ENCODE measurements around the gene GLI1. TPM values are rescaled to one million over a fixed set of nuclear protein-coding genes. Genes with fewer than 3 reads are reported as not detected.
A peak's percentile ranks its signal among the peaks of the same experiment; 100 is the strongest.

GLI1 gene
- total and polyA plus RNA-seq, 2 of the 13 experiments (the other 11 are each of a cell fraction or from before 2014, with no cell fraction given): 0.09 to 0.20 TPM

DNA sequence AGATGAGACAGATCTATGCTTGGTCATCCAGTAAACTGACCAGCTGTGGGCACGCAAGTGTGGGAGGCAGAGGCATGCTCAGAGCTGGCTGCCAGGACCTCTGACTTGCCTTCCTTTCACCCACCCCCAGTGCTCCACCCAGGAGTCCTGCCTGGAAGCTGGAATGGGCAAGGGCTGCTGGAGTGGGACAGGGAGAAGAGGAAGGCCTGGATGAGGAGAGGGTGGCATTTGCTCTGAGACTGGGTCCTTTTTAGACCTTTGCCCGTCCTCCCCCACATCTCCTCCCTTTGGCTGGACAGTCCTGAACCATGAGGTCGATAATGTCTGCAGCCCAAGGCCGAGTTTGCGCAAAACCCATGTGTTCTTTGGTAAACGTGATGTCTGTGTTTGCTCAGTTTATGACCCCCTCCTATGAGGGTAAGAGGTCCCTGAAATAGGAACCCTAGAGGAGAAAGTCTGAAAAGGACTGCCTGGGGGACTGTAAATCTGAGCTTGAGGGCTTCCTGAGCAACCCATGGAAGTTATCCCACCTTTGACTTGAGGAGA, 8.3 kb upstream of the GLI1 start (continued):
- TF ChIP-seq ZKSCAN1 (IDR thresholded peaks at IDR 0.05; ENCODE audit: low read length) (no peak), KAT7 (CRISPR knock-in tag; IDR thresholded peaks at IDR 0.05; ENCODE audit: borderline replicate concordance) (0 out of 2 replicates have a peak, but pooled peaks have one; percentile 40), FOXK1 (CRISPR knock-in tag; IDR thresholded peaks at IDR 0.05; ENCODE audit: borderline replicate concordance, low read depth) (peak; percentile 98), ONECUT2 (CRISPR knock-in tag; IDR thresholded peaks at IDR 0.05) (peak; percentile 99), MZF1 (CRISPR knock-in tag; IDR thresholded peaks at IDR 0.05; ENCODE audit: borderline replicate concordance) (no peak), KLF6 (CRISPR knock-in tag; IDR thresholded peaks at IDR 0.05) (peak; percentile 88; the same call in 1 of the 2 replicates), KMT2A (CRISPR knock-in tag; IDR thresholded peaks at IDR 0.05) (0 out of 2 replicates have a peak, but pooled peaks have one; percentile 42), SAFB2 (CRISPR knock-in tag; IDR thresholded peaks at IDR 0.05; ENCODE audit: borderline replicate concordance, low read depth) (no peak), ZSCAN29 (CRISPR knock-in tag; conservative IDR thresholded peaks at IDR 0.05) (peak; percentile 90), STAT5B (CRISPR knock-in tag; IDR thresholded peaks at IDR 0.05) (peak; percentile 93), ZBTB38 (CRISPR knock-in tag; IDR thresholded peaks at IDR 0.05) (no peak), RBAK (CRISPR knock-in tag; IDR thresholded peaks at IDR 0.05) (no peak), EHMT2 (IDR thresholded peaks at IDR 0.05; ENCODE audit: borderline replicate concordance, low read depth, low read length) (no peak), ZNF20 (CRISPR knock-in tag; IDR thresholded peaks at IDR 0.05) (no peak), TARDBP (CRISPR knock-in tag; IDR thresholded peaks at IDR 0.05) (peak; percentile 99), SP4 (CRISPR knock-in tag; IDR thresholded peaks at IDR 0.05) (peak; percentile 73), GABPA (IDR thresholded peaks at IDR 0.05; ENCODE audit: low read depth, low read length) (no peak), GABPA (CRISPR knock-in tag; IDR thresholded peaks at IDR 0.05; ENCODE audit: low read depth) (no peak), ZNF451 (CRISPR knock-in tag; IDR thresholded peaks at IDR 0.05) (peak; percentile 42; the same call in 1 of the 2 replicates), MTA3 (CRISPR knock-in tag; IDR thresholded peaks at IDR 0.05) (no peak), YY1 (IDR thresholded peaks at IDR 0.05; ENCODE audit: insufficient read depth, insufficient replicate concordance, low read depth, low read length) (peak; percentile 50), ZNF678 (CRISPR knock-in tag; IDR thresholded peaks at IDR 0.05) (0 out of 2 replicates have a peak, but pooled peaks have one; percentile 67), ESRRA (CRISPR knock-in tag; IDR thresholded peaks at IDR 0.05; ENCODE audit: low read depth) (peak; percentile 93), NFATC3 (CRISPR knock-in tag; IDR thresholded peaks at IDR 0.05) (0 out of 2 replicates have a peak, but pooled peaks have one; percentile 25), KLF15 (CRISPR knock-in tag; IDR thresholded peaks at IDR 0.05; ENCODE audit: borderline replicate concordance) (no peak), PAWR (CRISPR knock-in tag; IDR thresholded peaks at IDR 0.05; ENCODE audit: borderline replicate concordance) (no peak)
- TF ChIP-seq, protein P1, sequence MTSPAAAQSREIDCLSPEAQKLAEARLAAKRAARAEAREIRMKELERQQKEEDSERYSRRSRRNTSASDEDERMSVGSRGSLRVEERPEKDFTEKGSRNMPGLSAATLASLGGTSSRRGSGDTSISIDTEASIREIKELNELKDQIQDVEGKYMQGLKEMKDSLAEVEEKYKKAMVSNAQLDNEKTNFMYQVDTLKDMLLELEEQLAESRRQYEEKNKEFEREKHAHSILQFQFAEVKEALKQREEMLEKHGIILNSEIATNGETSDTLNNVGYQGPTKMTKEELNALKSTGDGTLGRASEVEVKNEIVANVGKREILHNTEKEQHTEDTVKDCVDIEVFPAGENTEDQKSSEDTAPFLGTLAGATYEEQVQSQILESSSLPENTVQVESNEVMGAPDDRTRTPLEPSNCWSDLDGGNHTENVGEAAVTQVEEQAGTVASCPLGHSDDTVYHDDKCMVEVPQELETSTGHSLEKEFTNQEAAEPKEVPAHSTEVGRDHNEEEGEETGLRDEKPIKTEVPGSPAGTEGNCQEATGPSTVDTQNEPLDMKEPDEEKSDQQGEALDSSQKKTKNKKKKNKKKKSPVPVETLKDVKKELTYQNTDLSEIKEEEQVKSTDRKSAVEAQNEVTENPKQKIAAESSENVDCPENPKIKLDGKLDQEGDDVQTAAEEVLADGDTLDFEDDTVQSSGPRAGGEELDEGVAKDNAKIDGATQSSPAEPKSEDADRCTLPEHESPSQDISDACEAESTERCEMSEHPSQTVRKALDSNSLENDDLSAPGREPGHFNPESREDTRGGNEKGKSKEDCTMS (CRISPR knock-in tag; conservative IDR thresholded peaks at IDR 0.05): no peak
- TF ChIP-seq, protein P2, sequence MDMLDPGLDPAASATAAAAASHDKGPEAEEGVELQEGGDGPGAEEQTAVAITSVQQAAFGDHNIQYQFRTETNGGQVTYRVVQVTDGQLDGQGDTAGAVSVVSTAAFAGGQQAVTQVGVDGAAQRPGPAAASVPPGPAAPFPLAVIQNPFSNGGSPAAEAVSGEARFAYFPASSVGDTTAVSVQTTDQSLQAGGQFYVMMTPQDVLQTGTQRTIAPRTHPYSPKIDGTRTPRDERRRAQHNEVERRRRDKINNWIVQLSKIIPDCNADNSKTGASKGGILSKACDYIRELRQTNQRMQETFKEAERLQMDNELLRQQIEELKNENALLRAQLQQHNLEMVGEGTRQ (IDR thresholded peaks at IDR 0.05; ENCODE audit: low read depth, low read length): no peak
- TF ChIP-seq, protein P2 (CRISPR knock-in tag; IDR thresholded peaks at IDR 0.05; ENCODE audit: borderline replicate concordance): peak; percentile 35; the same call in 1 of the 2 replicates

Measured in HepG2 (cell line).